Dendritic cell treated with granulocyte-macrophage colony-stimulating factor and Interleukin-4, amounts not matched to agents 40 ng/mL and 50 ng/mL, for 4 days (primary cell): ENCODE data around the gene DNMT3L.
"Not testable (repeated sequence)": the region's sequence is repeated elsewhere in the genome, so short reads cannot be mapped to it uniquely, and the experiment has no call there.

ENCODE experiments used
- H3K27ac Mint-ChIP-seq: one replicate; pipeline ENCODE4 v1.8.0; 2022; ENCODE audit warnings: mild to moderate bottlenecking, mixed read lengths
- H3K27me3 Mint-ChIP-seq: one replicate; pipeline ENCODE4 v1.8.0; 2022; ENCODE audit warnings: mild to moderate bottlenecking, mixed read lengths
- H3K36me3 Mint-ChIP-seq: one replicate; pipeline ENCODE4 v1.8.0; 2022; ENCODE audit warnings: low read depth, mixed read lengths
- H3K4me1 Mint-ChIP-seq: one replicate; pipeline ENCODE4 v1.8.0; 2022; ENCODE audit warnings: low read depth, mixed read lengths
- H3K4me3 Mint-ChIP-seq: one replicate; pipeline ENCODE4 v1.8.0; 2022; ENCODE audit warnings: mild to moderate bottlenecking, moderate library complexity, mixed read lengths
- H3K9me3 Mint-ChIP-seq: one replicate; pipeline ENCODE4 v1.8.0; 2022; ENCODE audit warnings: mixed read lengths
- intact Hi-C: fragments of 100-400 bp; cut with micrococcal nuclease; formaldehyde crosslinking; loops from one replicate; pipeline ENCODE4 v1.15.0; 2022

DNMT3L gene

DNA sequence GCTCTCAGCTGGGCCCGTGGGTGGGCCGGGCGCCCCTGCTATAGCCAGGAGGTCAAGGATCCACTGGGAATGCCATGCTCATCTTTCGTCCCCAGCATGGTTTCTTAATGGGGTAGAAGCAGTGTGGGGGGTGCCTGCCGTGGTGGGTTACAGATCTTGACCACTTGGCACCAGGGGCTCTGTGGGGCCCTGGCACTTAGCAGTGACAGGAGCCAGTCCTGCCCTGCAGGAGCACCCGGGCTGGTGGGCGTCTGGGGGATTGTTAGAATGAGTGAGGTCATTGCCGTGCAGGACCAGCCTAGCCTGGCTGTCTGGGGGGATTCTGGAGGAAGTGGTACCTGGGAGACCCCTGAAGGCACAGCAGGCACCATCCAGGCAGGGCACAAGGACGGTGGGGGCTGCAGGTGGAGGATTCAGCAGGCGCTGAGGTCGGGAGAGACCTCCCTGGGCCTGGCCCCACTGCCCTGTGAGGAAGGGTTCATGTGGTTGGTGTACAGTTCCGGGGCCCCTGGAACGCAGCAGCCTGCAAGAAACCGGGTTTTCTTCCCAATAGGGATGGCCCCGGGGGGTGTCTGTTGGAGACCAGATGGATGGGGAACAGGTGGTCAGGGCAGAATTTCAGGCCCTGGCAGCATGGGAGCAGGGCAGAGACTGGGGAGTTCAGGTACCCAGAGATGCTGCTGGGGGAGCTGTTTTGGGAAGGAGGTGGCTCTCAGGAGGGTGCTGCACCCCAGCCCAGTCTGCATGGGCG lies 28.8 kb upstream of the DNMT3L start:
- intact Hi-C loops: no loop called here

DNA sequence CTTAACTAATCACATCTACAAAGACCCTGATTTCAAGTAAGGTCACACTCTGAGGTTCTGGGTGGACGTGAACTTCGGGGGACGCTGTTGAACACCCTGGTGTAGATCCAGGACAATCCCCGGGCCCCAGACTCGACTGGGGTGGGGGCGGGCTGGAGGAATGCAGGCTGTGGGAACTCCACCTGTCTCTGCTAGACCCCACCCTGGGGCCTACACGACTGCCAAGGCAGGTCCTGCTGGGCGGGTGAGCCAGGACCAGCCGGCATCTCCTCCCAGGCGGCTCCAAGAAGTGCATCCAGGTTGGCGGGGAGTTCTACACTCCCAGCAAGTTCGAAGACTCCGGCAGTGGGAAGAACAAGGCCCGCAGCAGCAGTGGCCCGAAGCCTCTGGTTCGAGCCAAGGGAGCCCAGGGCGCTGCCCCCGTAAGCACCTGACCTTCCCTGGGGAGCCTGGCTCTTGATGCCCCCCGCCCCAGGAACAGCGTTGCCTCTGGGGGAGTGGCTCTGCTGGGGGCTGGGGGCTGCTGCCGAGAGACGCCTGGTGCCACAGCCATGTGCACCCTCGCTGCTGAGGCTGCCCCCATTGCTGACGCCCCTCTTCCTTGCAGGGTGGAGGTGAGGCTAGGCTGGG lies 27.8 kb upstream of the DNMT3L start:
- Mint-ChIP-seq H3K36me3 (no peaks in the 10 kb centered on the region), H3K9me3 (no peaks in the 10 kb centered on the region), H3K27me3 (peaks cover 59% of the 10 kb centered on the region), H3K27ac (peak overlapping the region; percentile 32), H3K4me3 (no peak overlapping the region), H3K4me1 (peaks cover 18% of the 10 kb centered on the region)
- intact Hi-C loops: no loop called here

More for the DNA sequence above, 28.8 kb upstream of the DNMT3L start:
- Mint-ChIP-seq H3K4me1 (peaks cover 28% of the 10 kb centered on the region), H3K4me3 (no peak overlapping the region), H3K36me3 (no peaks in the 10 kb centered on the region), H3K9me3 (no peaks in the 10 kb centered on the region), H3K27me3 (peaks cover 58% of the 10 kb centered on the region), H3K27ac (no peak overlapping the region)

DNA sequence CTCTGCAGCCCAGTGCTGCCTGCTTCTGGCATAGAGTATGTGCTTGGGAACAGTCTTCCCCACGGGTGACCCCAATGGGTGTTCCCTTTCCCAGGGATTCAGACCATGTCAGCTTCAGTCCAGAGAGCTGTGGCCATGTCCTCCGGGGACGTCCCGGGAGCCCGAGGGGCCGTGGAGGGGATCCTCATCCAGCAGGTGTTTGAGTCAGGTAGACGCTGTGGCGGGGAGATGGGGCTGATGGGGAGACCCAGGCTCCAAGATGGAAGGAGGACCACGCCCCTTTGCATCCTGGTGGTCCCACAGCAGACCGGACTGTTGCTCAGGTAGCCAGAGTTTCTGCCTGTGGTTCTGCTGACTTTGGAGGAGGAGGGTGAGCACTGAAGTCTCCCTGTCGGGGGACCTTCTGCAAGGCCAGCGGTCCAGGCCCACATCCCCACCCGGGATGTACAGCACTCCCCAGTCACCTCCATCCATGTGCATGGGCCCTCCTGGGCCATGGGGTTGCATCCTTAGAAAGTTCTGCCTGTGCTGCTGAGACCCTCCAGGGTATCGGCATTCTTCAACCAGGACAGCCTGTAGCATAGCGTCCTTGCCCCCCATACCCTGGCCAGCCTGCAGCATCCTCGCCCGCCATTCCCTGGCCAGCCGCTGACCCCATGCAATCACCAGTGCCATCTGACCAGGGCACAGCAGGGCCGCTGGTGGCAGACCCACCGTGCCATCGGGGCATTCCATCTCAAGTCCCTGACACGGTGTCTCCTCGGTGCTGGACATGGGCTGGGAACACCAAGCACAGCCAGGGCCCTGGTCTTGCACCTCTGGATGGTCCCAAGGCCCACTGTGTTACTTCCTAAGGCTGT lies 26.8 kb upstream of the DNMT3L start:
- H3K27ac Mint-ChIP-seq: no peak overlapping the region
- H3K4me1 Mint-ChIP-seq: peaks cover 23% of the 10 kb centered on the region
- intact Hi-C loops: no loop called here
- no peaks in the 10 kb centered on the region for H3K9me3 Mint-ChIP-seq
- no peak overlapping the region for H3K4me3 Mint-ChIP-seq
- H3K27me3 Mint-ChIP-seq: peaks cover 69% of the 10 kb centered on the region
- H3K36me3 Mint-ChIP-seq: no peaks in the 10 kb centered on the region

DNA sequence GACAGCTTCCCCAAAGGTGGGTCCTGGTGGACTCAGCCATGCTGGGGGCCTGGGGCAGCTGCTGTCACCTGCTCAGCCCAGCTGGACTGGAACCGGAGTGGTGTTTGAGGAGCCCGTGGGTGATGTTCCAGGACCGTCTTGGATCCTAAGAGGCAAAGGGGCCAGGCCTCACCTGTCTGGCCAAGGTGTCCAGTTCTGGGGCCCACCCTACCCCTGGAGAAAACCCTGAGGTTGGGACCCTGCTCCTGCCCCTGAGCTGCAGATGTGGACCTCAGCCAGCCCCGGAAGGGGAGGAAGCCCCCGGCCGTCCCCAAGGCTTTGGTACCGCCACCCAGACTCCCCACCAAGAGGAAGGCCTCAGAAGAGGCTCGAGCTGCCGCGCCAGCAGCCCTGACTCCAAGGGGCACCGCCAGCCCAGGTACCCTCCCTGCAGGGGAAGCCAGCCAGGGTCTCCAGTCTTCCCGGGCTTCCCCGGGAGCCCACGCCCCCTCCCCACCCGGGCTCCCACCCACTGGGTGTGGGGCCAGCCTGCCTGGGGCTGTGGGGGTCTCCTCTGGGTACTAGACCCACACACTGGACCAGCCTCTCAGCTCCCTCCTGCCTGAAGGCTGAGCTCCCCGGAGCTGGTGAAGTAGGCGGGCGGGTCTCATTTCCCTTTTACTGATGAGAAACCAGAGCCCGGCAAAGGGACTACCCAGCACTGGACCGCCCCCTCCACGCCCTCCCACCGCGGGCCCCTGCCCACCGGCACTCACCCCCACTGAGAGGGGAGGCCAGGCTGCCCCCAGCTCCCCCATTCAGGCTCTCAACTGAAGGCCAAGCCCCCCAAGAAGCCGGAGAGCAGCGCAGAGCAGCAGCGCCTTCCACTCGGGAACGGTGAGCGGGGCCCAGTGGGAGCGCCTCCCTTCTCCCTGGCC lies 25.3 kb upstream of the DNMT3L start:
- Mint-ChIP-seq H3K9me3 (no peaks in the 10 kb centered on the region), H3K4me1 (peaks cover 28% of the 10 kb centered on the region), H3K27me3 (peaks cover 74% of the 10 kb centered on the region), H3K27ac (no peak overlapping the region), H3K4me3 (no peak overlapping the region), H3K36me3 (no peaks in the 10 kb centered on the region)
- intact Hi-C loops: no loop called here

DNA sequence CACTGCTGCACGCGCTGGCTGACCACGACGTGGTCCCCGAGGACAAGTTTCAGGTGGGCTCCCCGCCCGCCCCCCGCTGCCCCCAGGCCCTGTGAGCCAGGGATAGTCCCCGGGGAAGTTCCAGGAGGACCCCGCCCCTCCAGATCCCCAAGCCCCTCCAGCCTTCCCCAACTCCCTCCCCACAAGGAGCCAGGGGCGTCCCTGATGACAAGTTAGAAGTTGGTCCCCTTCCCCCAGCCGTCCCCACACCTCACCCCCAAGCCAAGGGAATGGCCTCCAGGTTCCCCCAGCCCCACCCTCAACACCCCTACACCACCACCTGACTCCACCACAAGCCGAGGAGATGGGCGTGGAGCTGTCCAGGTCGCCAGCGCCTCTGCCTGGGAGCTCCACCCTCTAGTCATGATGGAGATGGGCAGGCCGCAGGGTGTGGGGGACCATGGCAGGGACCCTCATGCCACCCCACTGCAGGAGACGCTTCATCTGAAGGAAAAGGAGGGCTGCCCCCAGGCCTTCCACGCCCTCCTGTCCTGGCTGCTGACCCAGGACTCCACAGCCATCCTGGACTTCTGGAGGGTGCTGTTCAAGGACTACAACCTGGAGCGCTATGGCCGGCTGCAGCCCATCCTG lies 24.5 kb upstream of the DNMT3L start:
- Mint-ChIP-seq H3K27ac (no peak overlapping the region), H3K4me1 (peaks cover 28% of the 10 kb centered on the region), H3K27me3 (peaks cover 72% of the 10 kb centered on the region), H3K36me3 (no peaks in the 10 kb centered on the region), H3K9me3 (no peaks in the 10 kb centered on the region), H3K4me3 (no peak overlapping the region)
- intact Hi-C loops: no loop called here

DNA sequence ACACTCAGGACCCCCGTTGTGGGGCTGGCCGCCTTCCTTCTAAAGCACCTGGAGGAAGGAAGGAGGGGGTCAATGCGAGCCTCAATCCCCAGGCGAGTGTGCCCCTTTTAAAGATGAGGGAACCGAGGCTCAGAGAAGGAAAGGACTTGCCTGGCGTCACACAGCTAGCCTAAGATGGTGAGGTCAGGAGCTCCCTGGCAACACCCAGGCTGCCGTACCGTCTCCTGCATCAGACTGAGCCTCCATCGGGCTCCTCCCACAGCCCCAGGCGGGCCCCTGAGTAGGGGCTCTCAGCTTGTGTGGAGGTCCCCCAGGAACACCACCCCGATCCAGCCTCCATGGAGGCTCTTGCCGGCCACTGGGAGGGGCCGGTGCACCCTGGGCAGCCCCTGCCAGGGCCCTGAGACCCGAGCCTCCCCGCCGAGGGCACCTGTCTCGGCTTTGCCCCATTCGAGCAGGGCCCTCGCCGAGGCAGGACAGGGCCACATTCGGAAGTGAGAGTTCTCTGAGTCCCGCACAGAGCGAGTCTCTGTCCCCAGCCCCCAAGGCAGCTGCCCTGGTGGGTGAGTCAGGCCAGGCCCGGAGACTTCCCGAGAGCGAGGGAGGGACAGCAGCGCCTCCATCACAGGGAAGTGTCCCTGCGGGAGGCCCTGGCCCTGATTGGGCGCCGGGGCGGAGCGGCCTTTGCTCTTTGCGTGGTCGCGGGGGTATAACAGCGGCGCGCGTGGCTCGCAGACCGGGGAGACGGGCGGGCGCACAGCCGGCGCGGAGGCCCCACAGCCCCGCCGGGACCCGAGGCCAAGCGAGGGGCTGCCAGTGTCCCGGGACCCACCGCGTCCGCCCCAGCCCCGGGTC lies 23.7 kb upstream of the DNMT3L start, which contains the start of gene AIRE:
TSS of gene AIRE (plus strand) at position 739 of the 855 bp plus-strand sequence. CDS start 131 bp downstream, outside the sequence.
- Mint-ChIP-seq H3K4me1 (peaks cover 28% of the 10 kb centered on the region), H3K27me3 (peaks cover 64% of the 10 kb centered on the region), H3K27ac (no peak within 1 kb of the TSS), H3K36me3 (no peaks in the 10 kb centered on the region), H3K4me3 (no peak within 1 kb of the TSS), H3K9me3 (no peaks in the 10 kb centered on the region)
- intact Hi-C loops: no loop called here

DNA sequence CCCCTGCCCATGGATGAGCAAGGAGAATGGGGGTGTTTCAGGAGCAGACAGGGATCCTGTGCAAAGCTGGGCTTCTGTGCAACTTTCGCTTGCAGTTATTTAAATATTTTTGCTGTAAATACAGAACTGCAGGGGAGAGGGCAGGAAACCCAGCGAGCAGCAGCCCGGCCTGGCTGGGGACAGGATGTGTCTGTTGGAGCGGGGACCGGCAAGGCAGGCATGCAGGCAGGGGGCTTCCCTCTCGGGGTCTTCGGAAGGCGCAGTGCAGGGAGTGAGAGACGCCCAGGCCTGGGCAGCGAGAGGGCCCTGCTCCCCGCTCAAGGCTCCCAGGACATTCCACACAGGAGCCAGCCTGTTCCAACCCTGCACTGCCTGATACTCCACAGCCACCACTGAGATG lies 22.3 kb upstream of the DNMT3L start:
- H3K4me1 Mint-ChIP-seq: peaks cover 28% of the 10 kb centered on the region
- H3K9me3 Mint-ChIP-seq: no peaks in the 10 kb centered on the region
- H3K4me3 Mint-ChIP-seq: no peak overlapping the region
- H3K36me3 Mint-ChIP-seq: no peaks in the 10 kb centered on the region
- H3K27ac Mint-ChIP-seq: no peak overlapping the region
- H3K27me3 Mint-ChIP-seq: peaks cover 60% of the 10 kb centered on the region
- intact Hi-C loops: no loop called here

DNA sequence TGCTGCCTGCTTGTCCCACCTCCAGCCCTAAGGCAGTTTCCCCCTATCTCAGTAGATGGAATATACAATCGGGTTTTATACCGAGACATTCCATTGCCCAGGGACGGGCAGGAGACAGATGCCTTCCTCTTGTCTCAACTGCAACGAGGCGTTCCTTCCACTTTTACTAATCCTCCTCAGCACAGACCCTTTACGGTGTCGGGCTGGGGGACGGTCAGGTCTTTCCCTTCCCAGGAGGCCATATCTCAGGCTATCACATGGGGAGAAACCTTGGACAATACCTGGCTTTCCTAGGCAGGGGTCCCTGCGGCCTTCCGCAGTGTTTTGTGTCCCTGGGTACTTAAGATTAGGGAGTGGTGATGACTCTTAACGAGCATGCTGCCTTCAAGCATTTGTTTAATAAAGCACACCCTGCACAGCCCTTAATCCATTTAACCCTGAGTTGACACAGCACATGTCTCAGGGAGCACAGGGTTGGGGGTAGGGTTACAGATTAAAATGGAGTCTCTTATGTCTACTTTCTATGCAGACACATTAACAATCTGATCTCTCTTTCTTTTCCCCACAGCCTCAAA lies 21.6 kb upstream of the DNMT3L start:
- H3K27ac Mint-ChIP-seq, intact Hi-C loops, H3K4me3 Mint-ChIP-seq, H3K9me3 Mint-ChIP-seq, H3K36me3 Mint-ChIP-seq: not testable (repeated sequence)
- Mint-ChIP-seq H3K27me3 (peaks cover 56% of the 10 kb centered on the region), H3K4me1 (peaks cover 28% of the 10 kb centered on the region)

DNA sequence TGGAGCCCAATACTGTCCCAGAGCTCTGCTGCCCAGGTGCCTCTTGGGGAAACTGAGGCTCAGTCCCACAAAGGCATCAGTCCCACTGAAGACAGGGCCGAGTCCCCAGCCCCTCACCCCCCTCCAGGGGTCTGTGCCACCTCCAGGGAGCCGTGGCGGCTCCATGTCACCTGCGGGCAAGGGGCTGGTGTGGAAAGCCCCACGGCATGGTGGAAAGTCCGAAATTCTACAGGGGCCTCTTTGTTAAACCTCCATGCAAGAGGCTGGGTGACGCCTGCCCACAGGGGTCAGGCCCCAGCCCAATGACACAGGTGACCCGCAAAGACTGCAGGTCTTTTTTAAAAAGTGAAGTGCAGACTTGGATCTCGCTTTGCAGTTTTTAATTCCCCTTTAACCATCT lies 20.7 kb upstream of the DNMT3L start:
- no peak overlapping the region for H3K4me3 Mint-ChIP-seq
- H3K27ac Mint-ChIP-seq: no peak overlapping the region
- no peaks in the 10 kb centered on the region for H3K36me3 Mint-ChIP-seq
- H3K27me3 Mint-ChIP-seq: peaks cover 50% of the 10 kb centered on the region
- peaks cover 20% of the 10 kb centered on the region for H3K4me1 Mint-ChIP-seq
- no peaks in the 10 kb centered on the region for H3K9me3 Mint-ChIP-seq
- intact Hi-C loops: no loop called here

DNA sequence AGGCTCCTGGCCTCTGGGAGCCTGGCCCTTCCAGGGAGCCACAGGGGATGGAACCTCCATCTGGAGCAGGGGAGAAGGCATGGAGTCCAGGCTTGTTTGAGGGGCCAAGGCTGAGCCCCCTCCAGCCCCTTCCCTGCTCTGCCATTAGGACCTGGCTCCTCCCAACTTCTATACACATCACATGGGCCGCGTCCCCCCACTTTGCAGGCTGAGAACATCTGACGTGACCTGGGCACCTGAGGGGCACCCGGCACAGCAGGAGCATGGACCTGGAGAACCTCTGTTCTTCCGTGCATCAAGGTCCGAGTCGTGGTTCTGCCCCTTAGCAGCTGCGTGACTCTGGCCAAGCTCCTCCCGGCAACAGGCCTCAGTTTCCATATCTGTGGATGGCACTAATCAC lies 20.1 kb upstream of the DNMT3L start:
- intact Hi-C loops: no loop called here
- Mint-ChIP-seq H3K27me3 (peaks cover 49% of the 10 kb centered on the region), H3K4me1 (peaks cover 17% of the 10 kb centered on the region), H3K27ac (no peak overlapping the region), H3K4me3 (no peak overlapping the region), H3K9me3 (no peaks in the 10 kb centered on the region), H3K36me3 (no peaks in the 10 kb centered on the region)

DNA sequence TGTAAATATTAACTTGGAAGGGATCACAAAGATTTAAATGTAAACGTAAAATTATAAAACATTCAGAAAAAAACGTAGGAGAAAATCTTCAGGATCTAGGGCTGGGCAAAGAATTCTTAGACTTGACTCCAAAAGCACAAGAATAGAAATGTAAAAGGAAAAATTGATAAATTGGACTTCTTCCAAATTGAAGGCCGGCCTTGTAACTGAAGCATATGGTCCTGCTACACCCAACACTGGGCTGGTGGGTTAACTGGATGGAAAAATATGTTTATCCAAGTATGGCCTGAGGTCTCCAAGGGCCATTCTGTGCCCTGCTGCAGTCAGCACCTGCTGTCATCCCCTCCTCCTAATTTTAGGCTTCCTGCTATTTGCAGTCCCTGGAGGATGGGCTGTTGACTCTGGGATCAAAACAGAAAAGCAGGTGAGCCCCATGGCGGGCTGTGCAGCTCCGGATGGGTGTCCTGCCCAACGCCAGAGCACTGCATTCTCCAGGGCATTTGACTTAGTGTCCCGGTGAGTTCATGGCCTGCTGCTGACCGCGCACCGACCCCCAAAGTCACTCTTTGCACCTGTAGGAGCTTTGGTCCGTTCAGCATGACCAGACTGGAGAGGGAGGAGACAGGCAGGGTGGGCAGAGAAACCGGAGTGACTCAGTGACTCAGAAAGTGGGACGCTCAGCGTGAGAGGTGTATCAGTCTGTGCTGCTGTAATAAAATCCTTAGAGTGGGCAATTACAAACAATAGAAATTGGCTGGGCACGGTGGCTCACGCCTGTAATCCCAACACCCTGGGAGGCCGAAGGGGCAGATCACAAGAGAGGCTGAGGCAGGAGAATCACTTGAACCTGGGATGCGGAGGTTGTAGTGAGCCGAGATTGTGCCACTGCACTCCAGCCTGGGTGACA lies 17.9 kb upstream of the DNMT3L start:
- H3K4me1 Mint-ChIP-seq: peaks cover 17% of the 10 kb centered on the region
- H3K4me3 Mint-ChIP-seq: no peak overlapping the region
- H3K36me3 Mint-ChIP-seq: no peaks in the 10 kb centered on the region
- intact Hi-C loops: no loop called here
- no peak overlapping the region for H3K27ac Mint-ChIP-seq
- H3K27me3 Mint-ChIP-seq: peaks cover 37% of the 10 kb centered on the region
- H3K9me3 Mint-ChIP-seq: no peaks in the 10 kb centered on the region
